HG03045 (cell line): Measurements from ENCODE around the gene CDC25C.

ENCODE experiments used
- ATAC-seq: cut with Tn5 transposase; IDR thresholded peaks from one replicate; pipeline ENCODE4 v1.9.1; 2021; ENCODE audit warnings: mild to moderate bottlenecking, moderate library complexity; ENCODE audit not compliant: unreplicated experiment

The CDC25C gene

GRCh38 chr5:138331449-138332368 is at the start of gene CDC25C:
TSS of gene CDC25C (minus strand) at chr5:138331804. CDS start at chr5:138331180, 624 bp downstream.
- peak; percentile 99 for ATAC-seq

- no peak for ATAC-seq
Observed at GRCh38 chr5:138372653-138373052, 41.0 kb upstream of the CDC25C start.

GRCh38 chr5:138372225-138372624 is 40.6 kb upstream of the CDC25C start:
- ATAC-seq: no peak

GRCh38 chr5:138371454-138371853 is 39.9 kb upstream of the CDC25C start:
- ATAC-seq: no peak

GRCh38 chr5:138370537-138370936 is 38.9 kb upstream of the CDC25C start:
- ATAC-seq: no peak

- no peak for ATAC-seq
Observed at GRCh38 chr5:138369706-138370105, 38.1 kb upstream of the CDC25C start.

- ATAC-seq: no peak
Observed at GRCh38 chr5:138369261-138369660, 37.7 kb upstream of the CDC25C start.

GRCh38 chr5:138366632-138367382 is 35.2 kb upstream of the CDC25C start:
- no peak for ATAC-seq

GRCh38 chr5:138364576-138364975 is 33.0 kb upstream of the CDC25C start:
- no peak for ATAC-seq

- ATAC-seq: no peak
Observed at GRCh38 chr5:138360941-138361452, 29.4 kb upstream of the CDC25C start.

GRCh38 chr5:138359621-138360020 is 28.0 kb upstream of the CDC25C start:
- no peak for ATAC-seq

- ATAC-seq: no peak
Observed at GRCh38 chr5:138354926-138355378, 23.3 kb upstream of the CDC25C start.

- ATAC-seq: no peak
Observed at GRCh38 chr5:138354387-138354786, 22.8 kb upstream of the CDC25C start.

GRCh38 chr5:138353560-138354080 is 22.0 kb upstream of the CDC25C start:
- ATAC-seq: no peak

GRCh38 chr5:138352722-138353559 is 21.3 kb upstream of the CDC25C start:
- peak; percentile 37 for ATAC-seq

GRCh38 chr5:138352071-138352721 is 20.6 kb upstream of the CDC25C start, which contains the start of gene KDM3B:
TSS of gene KDM3B (plus strand) at chr5:138352685. CDS start at chr5:138352796, 111 bp downstream.
- peak; percentile 76 for ATAC-seq

GRCh38 chr5:138351517-138351916 is 19.9 kb upstream of the CDC25C start:
- no peak for ATAC-seq

GRCh38 chr5:138351056-138351455 is 19.5 kb upstream of the CDC25C start:
- ATAC-seq: no peak

GRCh38 chr5:138350563-138350890 is 18.9 kb upstream of the CDC25C start:
- ATAC-seq: no peak
